Activated CD4-positive, alpha-beta T cell treated with anti-CD3 and anti-CD28 coated beads, Interleukin-2, amount 10 ng/mL, durations not matched to agents 24 days and 14 days (primary cell): ENCODE measurements around the gene KRT15. TPM values are rescaled to one million over a fixed set of nuclear protein-coding genes. Genes with fewer than 3 reads are reported as not detected.

Experiments
- DNase-seq: peaks from one replicate; pipeline ENCODE4 v3.0.0; 2022
- H3K27ac Mint-ChIP-seq: one replicate; pipeline ENCODE4 v1.8.0; 2022; ENCODE audit warnings: mild to moderate bottlenecking, mixed read lengths
- H3K27me3 Mint-ChIP-seq: one replicate; pipeline ENCODE4 v1.8.0; 2022; ENCODE audit warnings: mixed read lengths
- H3K36me3 Mint-ChIP-seq: one replicate; pipeline ENCODE4 v1.8.0; 2022; ENCODE audit warnings: low read depth, mild to moderate bottlenecking, mixed read lengths
- H3K4me1 Mint-ChIP-seq: one replicate; pipeline ENCODE4 v1.8.0; 2021; ENCODE audit warnings: mixed read lengths
- H3K4me3 Mint-ChIP-seq: one replicate; pipeline ENCODE4 v1.8.0; 2022; ENCODE audit warnings: mild to moderate bottlenecking, moderate library complexity, mixed read lengths
- H3K9me3 Mint-ChIP-seq: one replicate; pipeline ENCODE4 v1.8.0; 2021; ENCODE audit warnings: mixed read lengths
- intact Hi-C: fragments of 100-400 bp; cut with micrococcal nuclease; formaldehyde crosslinking; loops from one replicate; pipeline ENCODE4 v1.15.1; 2023
- total RNA-seq: library from RNA; stranded (reverse); gene quantifications from 2 replicates; pipeline ENCODE4 v1.2.3, GENCODE V29; 2022

KRT15 gene
- total RNA-seq, 1 donor from 2014 or later = not detected

DNA sequence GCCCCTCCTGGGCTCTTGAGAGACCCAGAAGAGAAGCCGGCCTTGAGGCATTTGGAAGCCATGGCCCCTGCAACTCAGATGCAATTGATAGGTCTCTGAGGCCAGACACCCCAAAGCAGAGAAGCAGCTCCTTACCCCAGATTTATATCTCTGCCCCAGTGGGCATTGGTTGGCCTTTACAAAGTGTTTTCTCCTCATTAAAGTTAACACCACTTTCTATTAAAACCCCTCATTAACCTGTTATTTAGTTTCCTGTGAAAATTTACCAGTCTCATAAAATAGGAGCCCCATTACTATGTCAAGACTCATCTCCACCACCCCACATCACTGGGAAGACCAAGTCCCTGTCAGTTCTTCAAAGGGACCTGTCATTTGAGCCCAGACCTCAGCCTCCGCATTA is 37.7 kb downstream of the KRT15 start, which contains the start of gene KRT35:
KRT35 (minus strand) TSS at position 116 of the 400 bp plus-strand sequence; CDS start at position 62, 54 bp downstream.
- no peak for DNase-seq
- Mint-ChIP-seq H3K27me3 (no peaks in the 10 kb centered on the region), H3K9me3 (no peaks in the 10 kb centered on the region), H3K36me3 (no peaks in the 10 kb centered on the region), H3K4me3 (no peak within 1 kb of the TSS), H3K4me1 (no peaks in the 10 kb centered on the region), H3K27ac (no peak within 1 kb of the TSS)
- intact Hi-C loops = no loop called here

DNA sequence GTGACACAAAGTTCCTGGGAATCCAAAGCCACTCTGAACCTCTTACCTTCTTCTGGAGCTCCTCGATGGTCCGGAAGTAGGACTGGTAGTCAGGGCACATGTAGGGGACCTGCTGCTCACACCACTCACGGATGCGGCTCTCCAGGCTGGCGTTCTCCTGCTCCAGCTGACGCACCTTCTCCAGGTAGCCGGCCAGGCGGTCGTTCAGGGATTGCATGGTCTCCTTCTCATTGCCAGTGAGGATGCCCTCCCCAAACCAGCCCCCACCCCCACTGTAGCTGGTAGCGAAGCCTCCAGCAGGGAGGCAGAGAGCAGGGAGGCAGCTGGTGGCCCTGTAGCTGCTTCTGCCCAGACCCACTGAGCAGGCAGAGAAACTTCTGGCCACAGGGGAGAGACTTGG is 38.1 kb downstream of the KRT15 start:
- intact Hi-C loops = no loop called here
- no peak for DNase-seq
- no peak overlapping the region for H3K4me3 Mint-ChIP-seq
- H3K36me3 Mint-ChIP-seq = no peaks in the 10 kb centered on the region
- H3K27me3 Mint-ChIP-seq = no peaks in the 10 kb centered on the region
- no peaks in the 10 kb centered on the region for H3K9me3 Mint-ChIP-seq
- H3K27ac Mint-ChIP-seq = no peak overlapping the region
- H3K4me1 Mint-ChIP-seq = no peaks in the 10 kb centered on the region

DNA sequence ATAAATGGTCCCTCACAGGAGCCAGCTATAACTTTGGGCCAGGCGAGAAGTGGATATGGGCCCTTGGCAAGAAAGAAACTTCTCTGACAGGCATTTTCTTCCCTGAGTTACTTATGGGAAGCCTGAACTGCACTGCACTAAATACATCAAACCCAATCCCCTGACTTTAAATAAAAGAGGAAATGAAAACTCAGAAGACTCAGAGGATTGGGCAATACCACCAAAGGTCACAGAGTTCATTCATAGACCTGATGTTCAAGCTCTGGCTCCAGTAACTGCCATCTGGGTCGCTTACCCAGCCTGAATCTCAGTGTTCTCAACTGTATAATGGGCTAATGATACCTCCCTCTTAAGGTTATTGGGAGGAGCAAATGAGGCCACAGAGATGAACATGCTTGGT is 38.6 kb downstream of the KRT15 start:
- H3K4me3 Mint-ChIP-seq = no peak overlapping the region
- intact Hi-C loops = no loop called here

DNA sequence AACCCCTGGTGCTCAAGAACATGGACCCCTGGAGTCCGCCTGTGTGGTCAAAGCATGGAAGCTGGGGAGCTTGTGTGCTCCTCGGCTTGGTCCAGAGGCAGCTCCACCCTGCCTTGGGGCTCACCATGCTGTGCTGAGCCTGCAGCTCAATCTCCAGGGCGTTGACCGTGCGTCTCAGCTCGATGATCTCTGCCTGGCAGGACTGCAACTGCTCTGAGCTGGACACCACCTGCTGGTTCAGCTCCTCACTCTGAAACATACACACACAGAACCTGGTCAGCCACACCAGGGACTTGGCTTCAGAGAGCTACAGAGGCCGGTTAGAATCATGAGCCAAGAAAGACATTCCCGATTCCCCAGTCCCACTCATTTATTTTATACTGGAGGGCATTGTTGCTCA is 40.5 kb downstream of the KRT15 start:
- H3K27ac Mint-ChIP-seq = no peak overlapping the region

More for the DNA sequence above, 38.6 kb downstream of the KRT15 start:
- Mint-ChIP-seq H3K36me3 (no peaks in the 10 kb centered on the region), H3K4me1 (no peaks in the 10 kb centered on the region), H3K27ac (no peak overlapping the region), H3K27me3 (no peaks in the 10 kb centered on the region), H3K9me3 (no peaks in the 10 kb centered on the region)
- no peak for DNase-seq

DNA sequence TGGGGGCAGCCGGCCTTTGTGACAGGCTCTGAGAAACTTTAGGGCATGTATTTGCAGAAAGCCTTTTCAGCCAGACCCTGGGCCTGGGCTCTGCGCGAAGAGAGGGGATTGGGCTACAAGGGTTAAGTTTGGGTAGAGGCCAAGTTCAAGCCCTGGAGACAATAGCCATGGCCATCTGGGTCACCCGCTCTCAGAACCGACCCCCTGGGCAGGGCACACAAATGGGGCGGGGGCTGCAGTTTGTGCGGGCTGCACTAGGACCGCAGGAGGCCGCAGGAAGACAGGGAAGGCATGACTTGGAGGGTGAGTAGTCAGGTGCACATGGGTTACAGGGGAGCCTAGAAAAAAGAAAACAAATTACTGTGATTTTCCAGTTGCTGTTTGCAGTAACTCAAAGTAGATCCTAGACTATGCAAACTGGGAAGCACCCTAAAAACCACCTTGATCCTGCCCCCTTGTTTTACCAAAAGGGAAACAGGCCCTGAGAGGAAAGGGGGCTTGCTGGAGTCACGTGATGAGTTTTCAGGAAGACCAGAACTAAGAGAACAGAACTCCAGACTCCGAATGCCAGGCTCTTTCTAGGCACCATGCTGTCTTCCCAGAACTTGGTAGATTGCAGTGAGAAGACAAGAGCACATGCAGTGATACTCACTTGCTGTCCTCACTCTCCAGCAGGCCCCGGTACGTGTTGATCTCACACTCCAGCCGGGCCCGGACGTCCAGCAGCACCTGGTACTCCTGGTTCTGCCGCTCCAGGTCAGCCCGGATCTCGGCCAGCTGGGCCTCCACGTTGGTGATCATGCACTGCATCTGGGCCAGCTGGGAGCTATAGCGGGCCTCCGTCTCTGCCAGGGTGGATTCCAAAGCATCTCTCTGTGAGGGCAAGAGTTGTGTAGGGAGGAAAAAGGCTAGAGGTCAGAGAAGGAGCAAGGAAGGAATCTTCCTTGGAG is 41.5 kb downstream of the KRT15 start:
- Mint-ChIP-seq H3K27ac (no peak overlapping the region), H3K4me1 (no peaks in the 10 kb centered on the region), H3K27me3 (peaks cover 2% of the 10 kb centered on the region), H3K4me3 (no peak overlapping the region), H3K36me3 (no peaks in the 10 kb centered on the region), H3K9me3 (no peaks in the 10 kb centered on the region)
- no peak for DNase-seq
- intact Hi-C loops = no loop called here

More for the DNA sequence above, 40.5 kb downstream of the KRT15 start:
- Mint-ChIP-seq H3K4me3 (no peak overlapping the region), H3K27me3 (peaks cover 2% of the 10 kb centered on the region), H3K4me1 (no peaks in the 10 kb centered on the region), H3K36me3 (no peaks in the 10 kb centered on the region), H3K9me3 (no peaks in the 10 kb centered on the region)
- no peak for DNase-seq
- intact Hi-C loops = no loop called here

DNA sequence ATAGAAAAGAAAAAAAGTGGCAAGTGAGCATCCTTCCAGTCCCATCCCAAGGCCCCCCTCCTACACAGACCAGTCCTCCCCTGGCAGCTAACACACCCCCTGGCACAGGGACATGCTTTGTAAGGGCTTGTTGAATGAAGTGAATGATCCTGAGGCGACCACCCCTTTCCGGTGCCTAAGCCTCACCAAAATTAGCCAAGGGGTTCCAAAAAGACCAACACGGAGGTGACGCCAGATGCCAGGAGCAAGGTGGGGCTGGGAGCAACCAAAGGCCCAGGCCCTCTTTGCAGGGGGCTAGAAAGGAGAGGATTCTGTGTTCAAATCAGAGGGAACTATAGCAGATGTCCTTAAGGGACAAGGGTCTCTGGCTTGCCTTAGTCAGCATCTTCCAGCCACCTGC is 43.3 kb downstream of the KRT15 start:
- no peak for DNase-seq
- Mint-ChIP-seq H3K4me3 (no peak overlapping the region), H3K4me1 (no peaks in the 10 kb centered on the region), H3K27ac (no peak overlapping the region), H3K9me3 (no peaks in the 10 kb centered on the region), H3K27me3 (peaks cover 2% of the 10 kb centered on the region), H3K36me3 (no peaks in the 10 kb centered on the region)
- intact Hi-C loops = no loop called here

DNA sequence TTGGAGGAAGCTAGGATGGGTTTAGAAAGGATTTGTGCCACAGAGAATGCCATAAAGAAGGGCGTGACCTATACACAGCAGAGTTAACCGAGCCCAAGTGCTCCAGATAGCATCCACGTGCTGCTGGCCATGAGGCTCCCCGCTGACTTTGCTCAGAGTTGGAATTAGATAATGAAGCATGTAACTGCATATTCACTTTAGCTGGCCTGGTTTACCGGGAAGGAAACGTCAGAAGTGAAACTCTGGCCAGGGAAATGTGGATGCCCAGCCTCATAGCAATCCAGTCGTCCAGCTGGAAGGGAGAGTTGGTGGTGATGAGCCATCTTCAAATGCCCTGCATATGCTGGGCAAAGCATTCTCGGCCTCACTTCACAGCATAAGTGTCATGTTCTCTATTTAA is 43.8 kb downstream of the KRT15 start:
- H3K27me3 Mint-ChIP-seq = peaks cover 2% of the 10 kb centered on the region
- DNase-seq = no peak
- intact Hi-C loops = no loop called here
- no peaks in the 10 kb centered on the region for H3K9me3 Mint-ChIP-seq
- no peaks in the 10 kb centered on the region for H3K4me1 Mint-ChIP-seq
- no peaks in the 10 kb centered on the region for H3K36me3 Mint-ChIP-seq
- no peak overlapping the region for H3K27ac Mint-ChIP-seq
- H3K4me3 Mint-ChIP-seq = no peak overlapping the region

DNA sequence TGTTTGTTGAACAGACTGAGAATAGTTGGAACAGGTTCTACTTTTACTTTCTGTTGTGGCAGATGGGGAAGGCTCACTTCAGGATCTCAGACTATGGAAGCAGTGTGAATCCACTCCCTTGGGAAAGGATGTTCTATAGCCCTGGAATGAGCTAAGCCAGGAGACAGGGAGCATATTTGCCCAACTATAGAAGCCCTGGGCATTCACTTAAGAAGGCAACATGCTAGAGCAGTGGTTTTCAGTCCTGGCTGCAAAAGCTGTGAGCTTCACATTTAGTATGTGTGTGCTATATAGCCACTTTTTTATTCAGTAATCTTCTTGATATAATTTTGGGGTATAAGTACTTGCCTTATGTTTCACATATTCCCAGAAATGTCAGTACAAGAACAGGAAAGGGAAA is 50.3 kb downstream of the KRT15 start:
- H3K4me1 Mint-ChIP-seq = no peaks in the 10 kb centered on the region
- intact Hi-C loops = no loop called here
- no peak overlapping the region for H3K27ac Mint-ChIP-seq
- H3K27me3 Mint-ChIP-seq = peaks cover 5% of the 10 kb centered on the region
- DNase-seq = no peak
- no peak overlapping the region for H3K4me3 Mint-ChIP-seq
- no peaks in the 10 kb centered on the region for H3K36me3 Mint-ChIP-seq
- peaks cover 6% of the 10 kb centered on the region for H3K9me3 Mint-ChIP-seq

DNA sequence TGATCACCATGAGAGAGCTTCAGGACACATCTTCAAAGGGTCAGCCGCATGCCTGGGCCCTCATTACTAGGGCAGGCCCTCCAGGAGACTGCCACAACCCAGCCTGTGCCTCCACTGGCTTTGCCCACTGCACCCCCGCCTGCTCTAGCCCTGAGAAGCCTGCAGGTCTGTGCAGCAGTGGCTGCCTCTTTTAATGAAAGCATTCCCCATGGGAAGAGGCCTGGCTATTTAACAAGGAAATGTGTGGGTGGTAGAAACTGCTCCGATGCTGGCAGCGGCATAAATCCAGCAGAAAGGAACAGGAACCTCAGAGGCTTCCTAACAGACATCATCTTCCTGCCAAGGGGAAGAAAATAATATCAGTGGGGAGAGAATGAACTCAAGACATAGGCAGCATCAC is 51.1 kb downstream of the KRT15 start:
- peaks cover 6% of the 10 kb centered on the region for H3K9me3 Mint-ChIP-seq

DNA sequence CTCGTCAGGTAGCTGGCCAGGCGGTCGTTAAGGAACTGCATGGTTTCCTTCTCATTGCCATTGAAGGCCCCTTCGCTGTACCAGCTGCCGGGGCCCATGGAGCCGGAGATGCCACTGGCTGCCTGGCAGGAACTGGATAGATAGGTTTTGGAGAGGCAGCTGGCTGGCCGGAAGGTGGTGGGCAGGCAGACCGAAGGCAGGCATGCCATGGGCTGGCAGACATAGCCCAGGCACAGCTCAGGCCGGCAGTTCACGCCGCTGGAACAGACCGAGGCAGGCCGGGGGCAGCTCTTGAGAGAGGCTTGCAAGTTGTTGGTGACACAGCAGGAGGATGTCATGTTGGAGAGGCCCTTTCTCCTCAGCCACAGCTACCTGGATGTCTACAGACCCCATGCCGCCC is 51.7 kb downstream of the KRT15 start, which contains the start of gene KRT32:
KRT32 (minus strand) TSS at position 399 of the 400 bp plus-strand sequence; CDS start at position 338, 61 bp downstream.
- Mint-ChIP-seq H3K36me3 (no peaks in the 10 kb centered on the region), H3K4me1 (no peaks in the 10 kb centered on the region), H3K27ac (no peak within 1 kb of the TSS), H3K27me3 (peaks cover 5% of the 10 kb centered on the region), H3K9me3 (peaks cover 6% of the 10 kb centered on the region), H3K4me3 (no peak within 1 kb of the TSS)
- intact Hi-C loops = no loop called here
- DNase-seq = no peak

More for the DNA sequence above, 51.1 kb downstream of the KRT15 start:
- no peaks in the 10 kb centered on the region for H3K36me3 Mint-ChIP-seq
- peaks cover 5% of the 10 kb centered on the region for H3K27me3 Mint-ChIP-seq
- no peak overlapping the region for H3K27ac Mint-ChIP-seq
- no peak overlapping the region for H3K4me3 Mint-ChIP-seq
- intact Hi-C loops = no loop called here
- DNase-seq = no peak
- H3K4me1 Mint-ChIP-seq = no peaks in the 10 kb centered on the region

DNA sequence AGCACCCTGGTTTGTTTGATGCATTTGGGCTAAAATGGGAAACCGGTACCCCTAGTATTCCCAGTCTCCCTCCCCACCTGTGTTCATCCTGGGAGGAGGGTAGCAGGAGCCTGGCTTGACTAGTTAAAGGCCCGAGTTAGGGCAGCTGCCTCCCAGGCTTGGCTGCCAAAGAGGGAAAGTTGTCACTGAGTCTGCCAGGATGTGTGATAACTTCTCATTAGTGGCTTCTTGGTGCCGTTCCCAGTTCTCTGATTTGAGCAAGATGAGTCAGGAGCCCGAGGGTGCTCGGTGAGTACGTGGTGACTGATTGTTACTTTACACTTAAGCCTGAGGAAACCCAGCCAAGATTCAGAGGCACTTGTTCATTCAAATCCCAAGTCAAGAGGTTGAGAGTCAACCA is 54.0 kb downstream of the KRT15 start:
- Mint-ChIP-seq H3K4me1 (no peaks in the 10 kb centered on the region), H3K9me3 (peaks cover 6% of the 10 kb centered on the region), H3K4me3 (no peak overlapping the region), H3K27ac (no peak overlapping the region), H3K27me3 (peaks cover 5% of the 10 kb centered on the region), H3K36me3 (no peaks in the 10 kb centered on the region)
- intact Hi-C loops = no loop called here
- DNase-seq = no peak

DNA sequence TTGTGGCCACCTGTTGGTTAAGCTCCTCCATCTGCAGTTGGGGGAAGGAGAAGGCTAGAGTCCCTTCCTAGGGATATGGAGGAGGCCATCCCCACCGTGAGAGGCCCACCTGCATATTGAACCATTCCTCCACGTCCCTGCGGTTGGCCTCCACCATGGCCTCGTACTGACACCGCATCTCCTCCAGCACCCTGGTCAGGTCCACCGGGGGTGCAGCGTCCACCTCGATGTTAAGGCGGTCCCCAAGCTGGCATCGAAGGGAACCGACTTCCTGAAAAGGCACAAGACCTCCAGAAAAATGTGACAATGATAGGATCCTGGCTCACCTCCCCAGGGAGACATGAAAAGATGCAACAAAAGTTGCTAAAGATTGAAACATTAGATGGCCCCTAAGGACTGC is 54.5 kb downstream of the KRT15 start:
- Mint-ChIP-seq H3K27ac (no peak overlapping the region), H3K27me3 (peaks cover 3% of the 10 kb centered on the region), H3K4me3 (no peak overlapping the region), H3K4me1 (no peaks in the 10 kb centered on the region), H3K36me3 (no peaks in the 10 kb centered on the region), H3K9me3 (peaks cover 4% of the 10 kb centered on the region)
- intact Hi-C loops = no loop called here
- no peak for DNase-seq

DNA sequence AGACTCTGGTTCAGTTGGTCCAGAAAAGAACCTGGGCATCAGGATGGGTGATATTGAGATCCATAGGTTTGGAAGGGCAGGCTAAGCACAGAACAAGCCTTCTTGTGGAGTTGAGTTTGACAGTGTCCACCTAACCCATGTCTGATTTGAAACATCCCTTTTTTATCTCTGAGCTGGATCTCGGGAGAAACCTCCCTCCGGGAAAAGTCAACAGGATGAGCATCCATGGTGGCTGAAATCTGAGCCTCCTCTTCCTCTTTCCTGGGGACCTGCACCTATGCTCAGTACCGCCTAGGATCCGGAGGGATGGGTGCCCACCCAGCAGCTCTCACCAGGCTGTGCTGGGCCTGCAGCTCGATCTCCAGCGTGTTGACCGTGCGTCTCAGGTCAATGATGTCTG is 54.9 kb downstream of the KRT15 start:
- no peak for DNase-seq
- H3K4me1 Mint-ChIP-seq = no peaks in the 10 kb centered on the region
- H3K36me3 Mint-ChIP-seq = no peaks in the 10 kb centered on the region
- peaks cover 3% of the 10 kb centered on the region for H3K9me3 Mint-ChIP-seq
- intact Hi-C loops = no loop called here
- H3K27me3 Mint-ChIP-seq = peaks cover 3% of the 10 kb centered on the region
- H3K27ac Mint-ChIP-seq = no peak overlapping the region
- no peak overlapping the region for H3K4me3 Mint-ChIP-seq
